ENCODE data around the gene DSC3. TPM values are rescaled to one million over a fixed set of nuclear protein-coding genes. Genes with fewer than 3 reads are reported as not detected.

DSC3 gene
- total RNA-seq, 1 experiment from 2014 or later, result 7.6 TPM

- ChIA-PET RAD21 (ENCODE audit: low non-redundant PET in 1 of 2, low total read pairs in 2 of 2, uncharacterized antibody in 2 of 2, unreplicated experiment in 2 of 2) (no interaction called here), POLR2A (no interaction called here), CTCF (no interaction called here)
- BruUV-seq (replicated peaks), result no TSS peak
- Histone ChIP-seq H3K9me2 (ENCODE audit: insufficient read depth) (no peaks in the 10 kb centered on the region), H3K4me2 (ENCODE audit: low read length) (no peak overlapping the region), H3K27ac (ENCODE audit: low read depth, low read length) (no peak overlapping the region), H4K20me1 (ENCODE audit: insufficient read depth) (no peaks in the 10 kb centered on the region), H3K79me2 (ENCODE audit: insufficient read depth, low read length) (no peaks in the 10 kb centered on the region), H3K9ac (ENCODE audit: low read length) (no peak overlapping the region), H3K36me3 (ENCODE audit: control insufficient read depth in 1 of 2, insufficient read depth in 2 of 2, low read length in 2 of 2) (no peaks in the 10 kb centered on the region), H3K27me3 (ENCODE audit: insufficient read depth, low read length) (no peaks in the 10 kb centered on the region), H3K4me1 (ENCODE audit: control insufficient read depth in 1 of 2, insufficient read depth in 2 of 2, low read length in 2 of 2) (peaks cover 13 to 20% of the 10 kb centered on the region in 2 experiments), H3K9me3 (ENCODE audit: control insufficient read depth in 1 of 2, insufficient read depth in 1 of 2, low read depth in 1 of 2, low read length in 2 of 2) (no peaks in the 10 kb centered on the region), H2AFZ (ENCODE audit: low read depth, low read length, poor library complexity, severe bottlenecking) (no peak overlapping the region), H3K4me3 (replicated peaks in 1 of 2; ENCODE audit: low read depth in 1 of 2, low read length in 2 of 2) (no peak overlapping the region)
- intact Hi-C loops (cut with micrococcal nuclease), result no loop called here
- ATAC-seq (no peak), DNase-seq (ENCODE audit: low read depth, low spot score) (no peak)
- TF ChIP-seq SP1 (IDR thresholded peaks at IDR 0.05; ENCODE audit: low read depth) (no peak), CTCF (IDR thresholded peaks at IDR 0.05 in 2 of 3, conservative IDR thresholded peaks at IDR 0.05 in 1 of 3; ENCODE audit: borderline replicate concordance in 1 of 3, insufficient read depth in 1 of 3, low read depth in 2 of 3, low read length in 2 of 3) (no peak), REST (IDR thresholded peaks at IDR 0.05; ENCODE audit: low read depth) (no peak), SRF (IDR thresholded peaks at IDR 0.05; ENCODE audit: low read depth) (no peak), ZFX (IDR thresholded peaks at IDR 0.05) (no peak), ZNF274 (IDR thresholded peaks at IDR 0.05; ENCODE audit: low read depth, low read length) (no peak), FOSL1 (IDR thresholded peaks at IDR 0.05; ENCODE audit: low read depth) (no peak), POLR2A (IDR thresholded peaks at IDR 0.05; ENCODE audit: borderline replicate concordance, extremely low read depth, insufficient read depth, insufficient read length) (no peak), ATF3 (IDR thresholded peaks at IDR 0.05) (no peak), ZBTB33 (IDR thresholded peaks at IDR 0.05; ENCODE audit: extremely low read depth, insufficient replicate concordance, low read length) (no peak), ELF1 (IDR thresholded peaks at IDR 0.05; ENCODE audit: borderline replicate concordance, low read depth) (no peak), EZH2phosphoT487 (IDR thresholded peaks at IDR 0.05; ENCODE audit: borderline replicate concordance) (no peak), MAX (IDR thresholded peaks at IDR 0.05) (no peak), YY1 (IDR thresholded peaks at IDR 0.05; ENCODE audit: extremely low read depth, insufficient replicate concordance, low read depth, low read length) (no peak)
These were observed 56.8 kb downstream of the DSC3 start for GRCh38 chr18:30985753-30986152.
